GM19023 (cell line): ENCODE measurements around the gene TMEM9.

Experiments
- ATAC-seq: cut with Tn5 transposase; IDR thresholded peaks from one replicate; pipeline ENCODE4 v1.9.1; 2021; ENCODE audit warnings: mild to moderate bottlenecking, moderate library complexity; ENCODE audit not compliant: unreplicated experiment

Gene TMEM9

GRCh38 chr1:201110138-201110537 is 44.1 kb downstream of the TMEM9 start:
- no peak for ATAC-seq

GRCh38 chr1:201109651-201110050 is 44.6 kb downstream of the TMEM9 start:
- ATAC-seq: no peak

- ATAC-seq: no peak
These were observed 45.7 kb downstream of the TMEM9 start for GRCh38 chr1:201108614-201109013.

- no peak for ATAC-seq
These were observed 48.6 kb downstream of the TMEM9 start for GRCh38 chr1:201105688-201106087.

GRCh38 chr1:201104141-201104540 is 50.1 kb downstream of the TMEM9 start:
- no peak for ATAC-seq

GRCh38 chr1:201103666-201104065 is 50.6 kb downstream of the TMEM9 start:
- no peak for ATAC-seq

GRCh38 chr1:201100169-201100930 is 53.9 kb downstream of the TMEM9 start:
- ATAC-seq: no peak

- no peak for ATAC-seq
These were observed 55.1 kb downstream of the TMEM9 start for GRCh38 chr1:201098992-201099677.

- no peak for ATAC-seq
These were observed 57.1 kb downstream of the TMEM9 start for GRCh38 chr1:201096977-201097856.

- no peak for ATAC-seq
These were observed 58.2 kb downstream of the TMEM9 start for GRCh38 chr1:201096041-201096461.

- no peak for ATAC-seq
These were observed 58.7 kb downstream of the TMEM9 start for GRCh38 chr1:201095581-201095980.

GRCh38 chr1:201094832-201095231 is 59.4 kb downstream of the TMEM9 start:
- no peak for ATAC-seq

GRCh38 chr1:201093962-201094361 is 60.3 kb downstream of the TMEM9 start:
- no peak for ATAC-seq

- no peak for ATAC-seq
These were observed 60.7 kb downstream of the TMEM9 start for GRCh38 chr1:201093561-201093960.

- ATAC-seq: no peak
These were observed 61.5 kb downstream of the TMEM9 start for GRCh38 chr1:201092738-201093137.

GRCh38 chr1:201091256-201091655 is 63.0 kb downstream of the TMEM9 start:
- ATAC-seq: no peak

- no peak for ATAC-seq
These were observed 63.7 kb downstream of the TMEM9 start for GRCh38 chr1:201090541-201090940.

- ATAC-seq: no peak
These were observed 64.7 kb downstream of the TMEM9 start for GRCh38 chr1:201089596-201089995.

GRCh38 chr1:201088901-201089525 is 65.3 kb downstream of the TMEM9 start:
- ATAC-seq: no peak

GRCh38 chr1:201088395-201088794 is 65.9 kb downstream of the TMEM9 start:
- no peak for ATAC-seq
